GM21737 (cell line): ENCODE data around the gene ALPG.
"Not testable (repeated sequence)": the region's sequence is repeated elsewhere in the genome, so short reads cannot be mapped to it uniquely, and the experiment has no call there.

ENCODE experiments used
- ATAC-seq: cut with Tn5 transposase; IDR thresholded peaks from one replicate; pipeline ENCODE4 v1.9.1; 2021; ENCODE audit warnings: mild to moderate bottlenecking, moderate library complexity; ENCODE audit not compliant: unreplicated experiment

Gene ALPG

DNA sequence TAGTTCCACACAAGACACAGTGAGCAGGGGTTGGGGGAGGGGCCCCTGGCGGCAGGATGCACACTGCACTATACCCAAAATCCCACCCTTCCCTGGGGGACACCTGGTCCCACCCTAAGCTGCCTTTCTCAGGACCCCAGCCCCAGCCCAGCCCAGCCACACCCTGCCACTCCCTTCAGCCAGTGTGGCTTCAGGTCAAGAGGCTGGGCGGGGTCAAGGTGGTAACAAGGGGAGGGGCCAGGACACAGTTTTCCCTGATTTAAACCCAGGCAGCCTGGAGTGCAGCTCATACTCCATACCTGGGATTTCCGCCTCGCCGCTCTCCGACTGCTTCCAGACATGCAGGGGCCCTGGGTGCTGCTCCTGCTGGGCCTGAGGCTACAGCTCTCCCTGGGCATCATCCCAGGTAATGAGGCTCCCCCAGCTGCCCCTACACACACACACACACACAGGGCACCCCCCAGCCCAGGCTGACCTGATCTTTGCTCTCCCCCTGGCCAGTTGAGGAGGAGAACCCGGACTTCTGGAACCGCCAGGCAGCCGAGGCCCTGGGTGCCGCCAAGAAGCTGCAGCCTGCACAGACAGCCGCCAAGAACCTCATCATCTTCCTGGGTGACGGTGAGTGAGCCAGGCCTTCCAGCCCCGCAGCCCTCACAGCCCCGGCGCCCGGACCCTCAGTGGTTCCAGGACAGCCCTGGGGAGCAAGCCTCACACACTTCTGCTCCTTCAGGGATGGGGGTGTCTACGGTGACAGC lies at the start of gene ALPG:
Gene ALPG (plus strand): TSS at position 289 of the 755 bp plus-strand sequence. CDS start 51 bp downstream, at position 340.
- ATAC-seq = no peak

DNA sequence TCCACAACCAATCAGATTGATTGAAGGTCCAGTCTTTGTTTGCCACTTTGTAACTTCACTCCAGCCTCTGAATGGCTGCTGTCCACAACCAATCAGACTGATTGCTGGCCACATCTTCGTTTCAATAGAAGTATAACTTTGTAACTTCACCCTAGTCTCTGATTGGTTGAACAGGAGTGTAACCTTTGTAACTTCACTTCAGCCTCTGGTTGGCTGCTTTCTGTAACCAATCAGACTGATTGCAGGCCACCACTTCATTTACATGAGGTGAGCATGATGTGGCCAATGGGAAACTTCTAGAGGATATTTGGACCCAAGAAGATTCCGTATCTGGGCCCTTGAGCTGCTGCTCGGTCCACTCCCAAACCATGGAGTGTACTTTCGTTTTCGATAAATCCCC lies 45.0 kb upstream of the ALPG start:
- no peak for ATAC-seq

DNA sequence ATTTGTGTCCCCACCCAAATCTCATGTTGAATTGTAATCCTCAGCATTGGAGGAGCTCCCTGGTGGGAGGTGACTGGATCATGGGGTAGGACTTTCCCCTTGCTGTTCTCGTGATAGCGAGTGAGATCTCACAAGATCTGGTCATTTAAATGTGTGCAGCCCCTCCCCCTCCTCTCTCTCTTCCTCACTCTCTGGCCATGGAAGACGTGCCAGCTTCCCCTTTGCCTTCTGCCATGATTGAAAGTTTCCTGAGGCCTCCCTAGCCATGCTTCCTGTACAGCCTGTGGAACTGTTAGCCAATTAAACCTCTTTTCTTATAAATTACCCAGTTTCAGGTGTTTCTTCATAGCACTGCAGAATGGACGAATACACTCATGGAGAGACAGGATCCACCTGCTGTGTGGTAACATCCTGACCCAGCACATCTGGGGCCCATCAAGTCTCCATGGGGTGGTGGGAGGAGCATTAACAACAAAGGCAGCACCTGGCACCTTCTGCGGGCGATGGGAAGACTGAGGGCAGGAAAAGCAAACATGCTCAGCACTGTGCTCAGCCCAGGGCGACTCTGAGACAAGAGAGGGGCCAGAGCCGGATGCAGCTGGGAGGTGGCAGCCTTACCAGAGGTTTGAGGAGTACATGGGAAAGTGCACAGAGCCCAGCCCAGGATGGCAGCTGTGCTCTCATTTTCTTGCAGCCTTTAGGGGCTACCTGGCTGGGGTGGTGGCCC lies 44.3 kb upstream of the ALPG start:
- ATAC-seq = no peak

DNA sequence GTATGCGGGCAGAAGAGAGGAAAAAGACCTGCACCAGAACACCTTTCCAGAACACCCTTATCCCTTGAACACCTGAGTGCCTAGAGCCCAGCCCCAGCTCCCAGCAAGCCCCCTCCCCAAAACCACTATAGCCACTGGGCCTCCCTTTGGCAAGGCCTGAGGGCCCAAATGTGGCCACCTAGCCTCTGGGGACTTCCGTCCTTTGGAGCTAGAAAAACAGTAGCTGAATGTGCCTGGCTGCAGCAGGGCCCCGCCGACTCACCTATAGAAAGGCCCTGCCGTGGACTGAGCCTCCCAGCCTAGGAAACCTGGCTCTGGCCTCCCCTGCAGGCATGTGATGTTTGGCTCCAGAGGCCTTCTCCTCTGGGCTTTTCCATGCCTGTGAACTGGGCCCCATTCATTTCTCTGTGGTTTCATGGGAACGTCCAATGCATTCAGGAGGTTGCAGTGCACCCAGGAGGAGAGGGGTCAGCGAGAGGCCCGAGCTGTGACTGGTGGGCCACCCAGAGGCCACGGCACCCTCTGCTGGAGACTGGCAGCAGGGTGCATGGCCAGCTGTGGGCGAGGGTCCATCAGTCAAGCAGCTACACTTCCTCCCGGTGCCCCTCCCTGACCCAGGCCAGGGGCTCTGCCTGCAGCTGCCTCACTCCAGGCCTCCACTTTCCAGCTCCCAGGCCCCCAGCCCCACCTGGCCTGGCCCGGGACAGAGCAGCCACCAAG lies 43.4 kb upstream of the ALPG start:
- not testable (repeated sequence) for ATAC-seq

DNA sequence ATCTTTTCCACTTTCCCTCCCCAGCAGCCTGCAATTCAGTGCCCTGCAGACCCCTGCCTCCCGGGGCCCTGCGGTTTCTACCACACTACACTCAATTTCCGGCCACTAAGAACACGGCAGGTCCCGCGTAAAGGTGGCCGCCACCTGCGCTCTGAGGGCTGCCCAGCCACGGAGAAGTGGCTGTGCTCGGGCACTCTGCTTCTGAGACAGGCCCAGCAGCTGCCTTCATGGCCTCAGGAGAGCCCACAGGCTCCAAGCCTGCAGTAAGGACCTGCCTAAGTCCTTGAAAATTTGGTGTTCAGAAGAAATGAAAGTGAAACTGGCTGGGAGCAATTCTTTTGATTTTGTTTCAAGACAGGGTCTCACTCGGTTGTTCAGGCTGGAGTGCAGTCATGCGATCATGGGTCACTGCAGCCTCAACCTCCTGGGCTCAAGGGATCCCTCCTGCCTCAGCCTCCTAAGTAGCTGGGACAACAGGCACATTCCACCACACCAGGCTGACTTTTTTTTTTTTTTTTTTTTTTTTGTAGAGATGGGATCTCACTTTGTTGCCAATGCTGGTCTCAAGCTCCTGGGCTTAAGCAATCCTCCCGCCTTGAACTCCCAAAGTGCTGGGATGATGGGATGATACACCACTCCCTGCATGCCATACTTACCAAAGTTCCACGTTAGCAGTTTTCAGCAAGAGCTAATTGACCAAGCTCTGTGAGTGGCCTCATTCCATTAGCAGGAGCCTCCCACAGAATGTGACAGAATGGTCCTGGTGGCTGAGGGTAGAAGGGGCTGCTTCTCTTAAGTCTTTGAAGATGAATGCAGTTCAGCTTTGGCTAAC lies 42.6 kb upstream of the ALPG start:
- ATAC-seq = no peak

DNA sequence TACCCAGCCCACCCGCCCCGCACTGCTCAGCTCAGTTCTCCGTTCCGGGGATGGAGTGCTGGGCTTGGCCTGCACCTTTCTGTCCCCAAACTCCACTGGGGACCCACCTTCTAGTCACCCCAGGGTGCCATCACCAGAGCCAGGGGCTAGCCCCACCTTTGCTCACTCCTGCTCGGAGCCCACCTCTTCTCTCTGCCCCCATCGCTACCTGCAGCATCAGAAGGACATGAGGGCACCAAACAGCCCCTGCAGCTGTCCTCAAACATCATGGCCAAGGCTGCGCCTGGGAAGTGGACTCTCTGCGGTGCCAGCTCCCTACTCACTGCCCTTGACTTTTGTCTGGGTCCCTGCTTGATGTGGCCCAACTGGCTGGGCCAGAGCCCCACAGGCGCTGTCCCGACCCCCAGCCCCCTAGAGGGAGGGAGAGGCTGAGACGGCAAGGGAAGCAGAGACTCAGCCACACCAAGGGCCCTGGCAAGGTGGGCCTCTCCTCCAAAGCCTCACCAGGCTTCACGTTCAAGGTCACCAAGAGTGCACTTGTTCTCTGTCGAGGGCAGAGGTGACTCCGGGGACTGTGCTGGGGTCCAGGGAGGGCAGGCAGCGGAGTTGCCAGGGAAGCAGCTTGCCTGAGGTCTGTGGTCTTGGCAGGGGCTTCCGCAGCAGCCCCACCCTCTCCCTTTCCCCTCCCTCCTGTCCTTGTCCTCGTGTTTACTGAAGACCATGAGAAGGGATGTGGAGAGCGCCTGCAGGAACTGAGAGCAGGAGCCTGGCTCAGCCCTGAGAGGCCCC lies 41.6 kb upstream of the ALPG start:
- ATAC-seq = not testable (repeated sequence)

DNA sequence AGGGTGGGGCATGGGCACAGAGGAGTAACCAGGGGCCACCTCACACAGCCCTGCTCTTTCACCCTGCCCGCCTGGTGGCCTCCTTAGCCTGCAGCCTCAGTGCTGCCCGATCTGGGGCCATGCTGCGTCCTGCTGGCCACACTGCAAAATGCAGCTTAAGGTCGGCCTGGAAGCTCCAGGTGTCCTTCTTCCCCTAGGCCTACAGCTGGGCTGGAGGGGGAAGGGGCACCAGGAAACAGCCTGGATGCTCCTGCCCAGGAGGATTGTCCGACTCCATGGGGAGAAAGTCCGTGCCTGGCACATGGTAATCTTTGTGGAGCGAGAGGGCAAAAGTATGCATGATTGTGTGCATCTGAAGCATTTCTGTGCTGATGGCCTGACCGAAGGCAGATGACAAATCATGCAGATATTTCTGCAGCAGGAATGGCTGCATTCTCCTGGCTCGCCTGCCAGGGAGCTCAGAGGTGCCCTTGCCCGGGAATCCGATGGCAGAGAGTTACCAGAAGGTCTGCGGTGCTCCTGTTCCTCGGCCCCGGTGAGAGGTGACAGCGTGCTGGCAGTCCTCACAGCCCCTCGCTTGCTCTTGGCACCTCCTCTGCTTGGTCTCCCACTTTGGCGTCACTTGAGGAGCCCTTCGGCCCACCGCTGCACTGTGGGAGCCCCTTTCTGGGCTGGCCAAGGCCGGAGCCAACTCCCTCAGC lies 40.9 kb upstream of the ALPG start:
- ATAC-seq = no peak

DNA sequence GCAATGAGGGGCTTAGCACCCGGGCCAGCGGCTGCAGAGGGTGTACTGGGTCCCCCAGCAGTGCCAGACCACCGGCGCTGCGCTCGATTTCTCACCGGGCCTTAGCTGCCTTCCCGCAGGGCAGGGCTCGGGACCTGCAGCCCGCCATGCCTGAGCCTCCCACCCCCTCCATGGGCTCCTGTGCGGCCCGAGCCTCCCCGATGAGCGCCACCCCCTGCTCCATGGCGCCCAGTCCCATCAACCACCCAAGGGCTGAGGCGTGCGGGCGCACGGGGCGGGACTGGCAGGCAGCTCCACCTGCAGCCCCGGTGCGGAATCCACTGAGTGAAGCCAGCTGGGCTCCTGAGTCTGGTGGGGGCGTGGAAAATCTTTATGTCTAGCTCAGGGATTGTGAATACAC lies 40.2 kb upstream of the ALPG start:
- not testable (repeated sequence) for ATAC-seq

DNA sequence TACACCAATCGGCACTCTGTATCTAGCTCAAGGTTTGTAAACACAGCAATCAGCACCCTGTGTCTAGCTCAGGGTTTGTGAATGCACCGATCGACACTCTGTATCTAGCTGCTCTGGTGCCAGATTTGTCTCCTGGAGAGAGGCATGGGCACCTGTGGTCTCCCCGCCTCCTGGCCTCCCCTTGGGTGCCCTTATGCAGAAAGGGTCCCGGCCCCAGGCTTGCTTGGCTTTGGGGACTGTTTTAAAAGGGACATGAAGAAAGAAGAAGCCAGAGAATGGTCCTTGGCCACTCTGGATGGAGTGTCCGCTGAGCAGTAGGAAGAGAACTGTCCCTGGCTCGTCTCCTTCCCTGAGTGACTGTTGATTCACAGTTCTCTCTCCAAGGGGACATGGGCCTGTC lies 39.6 kb upstream of the ALPG start:
- ATAC-seq = no peak

DNA sequence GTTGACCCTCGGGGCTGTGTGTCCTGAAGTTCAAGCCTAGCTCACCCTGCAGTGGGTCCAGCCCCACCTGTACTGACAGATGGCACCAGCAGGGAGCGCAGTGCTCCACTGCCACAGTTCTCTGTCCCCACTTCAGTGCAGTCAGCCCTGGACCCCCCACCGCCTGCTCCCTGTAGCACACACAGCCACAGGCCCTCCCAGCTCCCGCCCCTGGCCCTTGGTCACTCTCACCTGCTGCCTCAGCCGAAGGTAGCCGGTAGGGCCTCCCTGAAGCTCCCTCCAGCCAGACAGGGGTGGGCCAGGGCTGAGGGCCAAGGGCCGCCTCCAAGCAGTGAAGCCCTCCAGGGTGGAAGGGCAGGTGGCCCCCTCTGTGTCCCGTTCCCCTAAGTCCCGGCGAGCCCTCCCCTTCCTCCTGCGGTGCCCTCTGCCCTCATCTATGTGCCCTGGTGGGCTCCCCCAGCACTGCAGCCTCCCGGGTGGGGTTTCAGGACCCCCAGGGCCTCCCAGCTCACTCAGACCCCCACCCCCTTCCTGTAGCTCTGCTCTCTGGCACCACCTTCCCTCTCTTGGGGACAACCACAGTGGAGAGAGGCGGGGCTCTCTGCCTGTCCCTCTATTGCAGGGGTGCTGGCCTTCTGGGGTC lies 38.9 kb upstream of the ALPG start:
- no peak for ATAC-seq

DNA sequence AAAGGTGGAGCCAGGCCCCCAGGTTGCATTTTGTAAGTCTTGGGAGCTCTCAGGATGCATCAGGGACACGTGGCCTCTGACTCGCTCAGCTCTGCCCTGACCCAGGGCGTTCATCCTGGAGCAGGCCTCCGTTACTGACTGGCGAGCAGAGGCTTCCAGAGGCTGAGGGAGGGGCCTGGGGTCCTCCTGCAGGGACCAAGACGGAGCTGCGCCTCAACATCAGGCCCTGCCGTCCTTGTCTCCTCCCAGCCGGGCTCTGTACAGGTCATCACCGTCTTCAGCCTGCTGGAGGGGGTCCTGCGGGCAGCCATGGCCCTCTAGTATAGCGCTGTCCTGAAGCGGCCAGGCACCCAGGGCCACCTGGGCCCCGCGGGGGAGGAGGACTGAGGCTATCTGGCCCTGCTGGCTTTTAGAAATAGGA lies 38.3 kb upstream of the ALPG start:
- ATAC-seq = no peak

DNA sequence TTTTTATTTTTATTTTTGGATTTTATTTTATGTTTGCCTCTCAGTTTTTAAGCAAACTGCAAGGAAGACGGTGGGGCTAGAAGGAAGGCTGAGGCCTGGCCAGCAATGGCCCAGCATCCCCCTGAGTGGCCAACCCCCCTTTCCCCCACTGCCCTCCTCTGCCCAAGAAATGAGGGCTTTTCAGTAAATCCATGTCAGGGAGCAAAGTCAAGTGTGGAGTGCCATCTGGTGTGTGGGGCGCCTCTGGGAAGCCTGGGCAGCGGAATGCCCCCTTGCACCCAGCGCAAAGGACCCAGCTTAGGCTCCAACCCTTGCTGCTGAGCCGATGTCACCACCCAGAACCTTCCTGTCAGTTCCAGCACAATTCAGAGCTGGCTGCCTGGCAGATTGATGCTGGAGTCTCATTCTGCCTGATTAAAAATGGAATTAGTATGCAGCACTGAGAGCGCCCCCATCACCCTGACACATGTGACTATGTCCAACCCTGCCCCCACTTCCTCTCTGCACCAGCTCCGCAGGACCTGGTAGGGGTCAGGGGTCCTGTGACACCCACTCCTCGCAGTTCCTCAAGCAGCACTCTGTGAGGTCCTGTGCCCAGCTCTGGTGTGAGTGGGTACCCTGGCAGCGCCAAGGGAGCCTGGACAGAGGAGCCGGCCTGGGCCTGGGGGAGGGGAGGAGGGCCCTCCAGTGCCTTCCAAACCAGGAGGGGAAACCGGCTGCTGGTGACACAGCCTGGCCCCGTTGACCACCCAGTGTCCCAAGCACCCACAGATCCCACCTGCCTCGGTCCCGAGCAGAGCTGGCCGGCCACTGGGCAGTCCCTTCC lies 37.3 kb upstream of the ALPG start:
- no peak for ATAC-seq

DNA sequence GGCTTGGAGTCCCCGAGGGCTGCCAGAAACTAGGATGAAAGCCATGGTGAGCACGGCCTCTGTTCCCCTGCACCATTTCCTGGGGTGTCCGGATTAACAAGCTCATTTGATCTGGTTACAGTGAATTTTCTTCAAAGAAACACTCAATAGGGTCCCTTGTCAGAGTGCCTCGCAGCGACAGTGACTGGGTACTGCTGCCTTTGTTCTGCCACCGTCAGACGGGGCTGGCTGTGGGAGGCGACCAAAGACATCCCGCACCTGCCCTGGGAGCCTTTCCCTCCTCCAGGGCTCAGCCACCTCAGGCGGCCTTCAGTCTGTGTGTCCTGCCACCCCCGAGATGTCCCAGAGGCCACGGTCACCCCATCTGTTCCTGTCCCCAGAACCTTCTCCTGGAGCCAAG lies 36.6 kb upstream of the ALPG start:
- ATAC-seq = not testable (repeated sequence)

DNA sequence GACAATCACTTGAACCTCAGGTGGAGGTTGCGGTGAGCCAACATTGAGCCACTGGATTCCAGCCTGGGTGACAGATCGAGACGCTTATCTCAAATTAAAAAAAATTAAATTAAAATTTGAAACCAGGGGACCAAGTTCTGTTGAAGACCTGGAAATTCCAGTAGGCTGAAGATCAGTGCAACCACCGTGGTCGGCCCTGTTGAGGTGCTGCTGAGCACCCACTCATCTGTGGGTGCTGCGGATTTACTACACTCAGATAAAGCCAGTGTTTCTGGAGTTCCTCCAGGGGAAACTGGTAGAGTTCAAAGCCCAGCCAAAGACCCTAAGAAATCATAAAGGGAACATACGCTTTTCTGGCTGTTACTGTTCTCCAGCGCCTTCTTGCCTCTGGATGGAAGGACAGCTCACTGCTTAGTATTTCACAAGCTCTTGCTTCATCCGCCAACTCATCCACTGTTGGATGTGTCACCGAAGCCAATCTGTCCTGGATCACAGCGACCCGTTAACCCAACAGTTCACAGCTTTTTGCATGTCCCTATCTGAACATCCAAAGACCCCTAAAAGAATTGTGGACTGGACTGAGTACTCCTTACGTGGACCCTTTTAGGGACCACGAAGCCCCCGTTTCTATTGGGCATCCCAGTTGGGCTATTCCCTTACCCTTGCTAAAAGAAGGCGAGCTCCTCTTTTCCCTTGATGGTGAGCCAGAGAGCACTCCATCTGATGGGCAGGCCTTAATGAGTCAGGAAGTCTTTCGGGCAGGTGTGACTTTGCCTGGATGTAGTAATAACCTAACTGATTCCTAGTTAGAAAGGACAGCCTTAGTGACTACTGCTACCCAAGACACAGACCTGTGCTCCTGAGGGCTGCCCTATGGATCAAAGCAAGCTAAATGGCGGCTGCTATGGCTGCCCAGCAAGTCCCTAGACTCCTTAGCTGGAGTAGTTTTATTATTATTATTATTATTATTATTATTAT lies 34.1 kb upstream of the ALPG start:
- ATAC-seq = no peak

DNA sequence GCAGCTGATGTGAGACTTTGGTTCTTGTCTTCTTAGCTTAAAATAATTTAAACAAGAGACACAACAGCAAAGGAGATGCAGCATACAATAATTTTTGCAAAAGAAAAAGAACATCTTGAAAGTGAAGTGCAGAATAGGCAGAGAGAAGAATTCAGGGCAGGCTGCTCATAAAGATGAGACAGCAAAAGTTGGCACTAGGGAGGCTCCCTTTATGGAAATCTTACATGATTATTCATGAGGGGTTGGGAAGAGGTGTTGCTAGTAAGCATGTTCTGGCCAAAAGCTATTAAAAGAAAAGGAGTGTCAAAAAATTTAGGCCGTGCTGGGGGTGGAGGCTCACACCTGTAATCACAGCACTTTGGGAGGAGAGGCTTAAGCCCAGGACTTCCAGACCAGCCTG lies 32.3 kb upstream of the ALPG start:
- no peak for ATAC-seq

DNA sequence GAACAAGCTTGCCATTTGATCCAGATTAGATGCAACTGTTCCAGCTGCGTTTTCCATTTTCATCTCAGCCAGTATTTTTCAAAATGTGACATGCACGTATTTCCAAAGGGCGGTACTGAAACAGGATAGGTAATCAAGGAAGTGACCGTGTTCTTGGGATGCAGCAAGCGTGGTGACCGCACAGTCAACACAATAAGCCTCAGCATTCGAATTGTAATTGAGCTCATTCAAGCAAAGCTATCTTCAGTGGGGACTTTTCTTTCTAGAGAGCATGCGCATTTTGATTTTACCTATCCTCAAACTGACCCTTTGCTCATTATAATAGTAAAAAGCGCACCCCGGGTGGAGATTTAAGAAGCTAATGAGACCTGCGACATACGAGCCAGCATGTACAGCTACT lies 31.5 kb upstream of the ALPG start:
- no peak for ATAC-seq

DNA sequence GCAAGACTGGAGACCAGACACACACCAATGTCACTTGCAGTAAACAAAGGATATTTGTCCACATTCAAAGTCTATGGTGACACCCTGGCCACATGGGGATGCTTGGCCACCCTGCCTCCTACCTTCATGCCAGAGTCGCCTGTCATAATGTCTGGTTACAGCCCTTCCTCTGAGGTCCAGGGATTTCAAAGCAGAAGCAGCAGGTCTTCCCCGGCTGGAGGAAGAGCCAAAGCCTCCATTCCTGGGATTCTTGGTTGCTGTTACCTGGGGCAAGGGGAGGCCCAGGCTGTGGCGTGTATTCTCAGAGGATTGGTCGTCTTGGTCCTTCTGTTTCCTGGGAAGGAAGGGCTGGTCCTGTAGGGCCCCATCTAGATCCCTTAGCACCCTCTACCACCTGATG lies 30.4 kb upstream of the ALPG start:
- no peak for ATAC-seq
